Left ventricle myocardium superior (tissue), 1 donor: Measurements from ENCODE around the gene FZR1. TPM values are rescaled to one million over a fixed set of nuclear protein-coding genes. Genes with fewer than 3 reads are reported as not detected.

Source experiments
- ATAC-seq: fragments of 200-7000 bp; cut with Tn5 transposase; one replicate; pipeline ENCODE4 v1.9.1; 2020; ENCODE audit warnings: mild to moderate bottlenecking, moderate library complexity
- DNase-seq: peaks from one replicate; pipeline ENCODE4 v3.0.0-alpha.2; 2020
- intact Hi-C: fragments of 100-400 bp; cut with micrococcal nuclease; formaldehyde crosslinking; loops from one replicate; pipeline ENCODE4 v1.11.0; 2022
- long read RNA-seq: library from polyadenylated mRNA; unstranded; transcript quantifications from one replicate; pipeline ENCODE4 v2.0.0, GENCODE V29; 2021
- total RNA-seq: library from RNA; stranded (reverse); fragmentation: NEBNext Ultra II Directional; extraction: Animal tissue kit (Norgen Biotek cat#: 25700); gene quantifications from one replicate; pipeline ENCODE4 v1.2.1, GENCODE V29; 2021
- donor health status: DM: no; HTN: yes; CAD: no; lungs with severe emphysema.

FZR1 gene
- total RNA-seq: 19.2 TPM
- long read RNA-seq, full-length matches to known transcripts: 14 of 38 reads
- long read RNA-seq, partial matches to known transcripts: 7 of 38 reads
- long read RNA-seq, other reads (novel, unspliced or antisense): 17 of 38 reads

GRCh38 chr19:3505598-3506383 is at the start of gene FZR1:
FZR1 (plus strand) TSS chr19:3506311; CDS start chr19:3522990, 16,679 bp downstream.
- peak; percentile 100 for DNase-seq
- peak; percentile 97 for ATAC-seq
- intact Hi-C loops: no loop called here

- intact Hi-C loops: no loop called here
- ATAC-seq (no peak), DNase-seq (no peak)
Observed at GRCh38 chr19:3456925-3457527, 49.1 kb upstream of the FZR1 start.

GRCh38 chr19:3457528-3458228 is 48.4 kb upstream of the FZR1 start:
- no peak for DNase-seq
- peak; percentile 3 for ATAC-seq
- intact Hi-C loops: no loop called here

- intact Hi-C loops: no loop called here
- DNase-seq (no peak), ATAC-seq (peak; percentile 52)
Observed at GRCh38 chr19:3458229-3459088, 47.7 kb upstream of the FZR1 start.

- intact Hi-C loops: no loop called here
- peak; percentile 90 for DNase-seq
- ATAC-seq: peak; percentile 88
Observed at GRCh38 chr19:3459089-3459881, 46.8 kb upstream of the FZR1 start.

- DNase-seq: no peak
- intact Hi-C loops: no loop called here
- no peak for ATAC-seq
Observed at GRCh38 chr19:3459965-3460582, 46.0 kb upstream of the FZR1 start.

GRCh38 chr19:3462991-3463713 is 43.0 kb upstream of the FZR1 start:
- intact Hi-C loops: no loop called here
- DNase-seq (no peak), ATAC-seq (no peak)

GRCh38 chr19:3463714-3464586 is 42.2 kb upstream of the FZR1 start:
- DNase-seq: no peak
- no peak for ATAC-seq
- intact Hi-C loops: no loop called here

- DNase-seq: no peak
- no peak for ATAC-seq
- intact Hi-C loops: no loop called here
Observed at GRCh38 chr19:3464587-3465235, 41.4 kb upstream of the FZR1 start.

- intact Hi-C loops: no loop called here
- ATAC-seq: peak; percentile 6
- DNase-seq: no peak
Observed at GRCh38 chr19:3465552-3465951, 40.6 kb upstream of the FZR1 start.

- ATAC-seq (peak; percentile 61), DNase-seq (no peak)
- intact Hi-C loops: no loop called here
Observed at GRCh38 chr19:3466635-3467034, 39.5 kb upstream of the FZR1 start.

- intact Hi-C loops: no loop called here
- no peak for ATAC-seq
Observed at GRCh38 chr19:3467437-3468198, 38.5 kb upstream of the FZR1 start.

GRCh38 chr19:3468211-3468610 is 37.9 kb upstream of the FZR1 start:
- intact Hi-C loops: no loop called here
- ATAC-seq (no peak), DNase-seq (no peak)

More at GRCh38 chr19:3467437-3468198, 38.5 kb upstream of the FZR1 start:
- DNase-seq: no peak

GRCh38 chr19:3469638-3470499 is 36.2 kb upstream of the FZR1 start:
- DNase-seq (no peak), ATAC-seq (peak; percentile 3)
- intact Hi-C loops: loop anchor here (5.0 kb wide), 1 partner anchor 143 kb away; no protein-coding TSS in a partner anchor
